ENCODE data around the gene C1RL. TPM values are rescaled to one million over a fixed set of nuclear protein-coding genes. Genes with fewer than 3 reads are reported as not detected.
A peak's percentile ranks its signal among the peaks of the same experiment; 100 is the strongest.

Gene C1RL
- total RNA-seq, 1 experiment from 2014 or later, result 2.5 TPM

DNA sequence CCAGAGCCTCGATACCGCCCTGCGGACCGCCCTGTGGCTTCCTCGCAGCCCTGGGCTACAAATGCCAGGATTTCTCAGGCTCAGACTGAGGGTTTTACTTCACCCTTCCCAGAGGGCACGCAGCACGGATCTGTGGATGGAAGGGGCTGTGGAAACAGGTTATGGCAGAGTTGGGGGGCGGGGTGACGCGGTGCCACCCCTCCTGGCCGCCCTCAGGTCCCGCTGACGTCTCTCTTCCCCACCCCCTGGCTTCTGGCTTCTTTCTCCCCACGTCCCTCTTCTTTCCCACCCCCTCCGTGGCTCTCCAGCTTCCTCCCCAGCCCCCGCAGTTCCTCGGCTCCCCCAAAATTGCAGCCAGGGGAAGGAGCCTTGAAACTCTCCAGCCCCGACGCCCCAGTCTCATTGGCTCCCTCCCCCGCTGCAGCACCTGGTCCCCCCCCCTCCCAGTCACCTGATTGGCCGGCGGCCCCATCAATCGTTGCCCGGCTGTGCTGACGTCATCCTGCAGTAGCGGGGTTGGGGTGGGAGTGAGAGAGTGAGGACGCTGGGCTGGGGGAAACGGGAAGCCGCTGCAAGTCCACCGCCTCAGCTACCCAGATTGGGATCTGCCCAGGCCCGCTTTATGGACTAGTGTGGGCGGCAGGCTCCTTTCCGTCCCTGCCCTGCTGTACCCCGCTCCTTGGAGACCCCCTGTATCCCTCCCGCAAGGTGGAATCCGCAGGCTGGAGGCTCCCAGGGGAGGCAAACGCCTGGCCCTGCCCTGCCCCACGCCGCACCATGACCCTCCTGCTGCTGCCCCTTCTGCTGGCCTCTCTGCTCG lies 21.1 kb upstream of the C1RL start, which contains the start of gene CLSTN3:
Gene CLSTN3, plus strand, starts transcription at position 500 of the 820 bp plus-strand sequence. Its CDS starts 278 bp downstream, at position 778.
- peak within 1 kb of the TSS; percentile 21 for H3K4me3 ChIP-seq
- no peaks in the 10 kb centered on the region for H3K36me3 ChIP-seq
- peak in 1 of 2 experiments; percentile 28 for DNase-seq (ENCODE audit: low read depth in 1 of 2, low spot score in 2 of 2)
- no peak within 1 kb of the TSS for H3K27ac ChIP-seq
- H3K9me3 ChIP-seq (replicated peaks), result no peaks in the 10 kb centered on the region
- H3K27me3 ChIP-seq (replicated peaks), result peaks cover 37% of the 10 kb centered on the region
- H3K4me1 ChIP-seq (replicated peaks), result peaks cover 13% of the 10 kb centered on the region

- Histone ChIP-seq H3K27ac (no peak overlapping the region), H3K9me3 (replicated peaks) (no peaks in the 10 kb centered on the region), H3K4me3 (peak overlapping the region; percentile 21), H3K4me1 (replicated peaks) (peaks cover 13% of the 10 kb centered on the region), H3K36me3 (no peaks in the 10 kb centered on the region), H3K27me3 (replicated peaks) (peaks cover 41% of the 10 kb centered on the region)
- DNase-seq (ENCODE audit: low read depth in 1 of 2, low spot score in 2 of 2), result no peak
These were observed 20.4 kb upstream of the C1RL start for GRCh38 chr12:7129287-7129871.

- Histone ChIP-seq H3K4me1 (replicated peaks) (peaks cover 13% of the 10 kb centered on the region), H3K4me3 (peak within 1 kb of the TSS; percentile 21), H3K27me3 (replicated peaks) (peaks cover 44% of the 10 kb centered on the region), H3K9me3 (replicated peaks) (no peaks in the 10 kb centered on the region), H3K27ac (no peak within 1 kb of the TSS), H3K36me3 (no peaks in the 10 kb centered on the region)
- DNase-seq (ENCODE audit: low read depth in 1 of 2, low spot score in 2 of 2), result no peak
These were observed 19.8 kb upstream of the C1RL start, which contains the start of gene RBP5 for GRCh38 chr12:7128681-7129286. Gene RBP5, minus strand, starts transcription at chr12:7128889. Its CDS starts 114 bp downstream, at chr12:7128775.

DNA sequence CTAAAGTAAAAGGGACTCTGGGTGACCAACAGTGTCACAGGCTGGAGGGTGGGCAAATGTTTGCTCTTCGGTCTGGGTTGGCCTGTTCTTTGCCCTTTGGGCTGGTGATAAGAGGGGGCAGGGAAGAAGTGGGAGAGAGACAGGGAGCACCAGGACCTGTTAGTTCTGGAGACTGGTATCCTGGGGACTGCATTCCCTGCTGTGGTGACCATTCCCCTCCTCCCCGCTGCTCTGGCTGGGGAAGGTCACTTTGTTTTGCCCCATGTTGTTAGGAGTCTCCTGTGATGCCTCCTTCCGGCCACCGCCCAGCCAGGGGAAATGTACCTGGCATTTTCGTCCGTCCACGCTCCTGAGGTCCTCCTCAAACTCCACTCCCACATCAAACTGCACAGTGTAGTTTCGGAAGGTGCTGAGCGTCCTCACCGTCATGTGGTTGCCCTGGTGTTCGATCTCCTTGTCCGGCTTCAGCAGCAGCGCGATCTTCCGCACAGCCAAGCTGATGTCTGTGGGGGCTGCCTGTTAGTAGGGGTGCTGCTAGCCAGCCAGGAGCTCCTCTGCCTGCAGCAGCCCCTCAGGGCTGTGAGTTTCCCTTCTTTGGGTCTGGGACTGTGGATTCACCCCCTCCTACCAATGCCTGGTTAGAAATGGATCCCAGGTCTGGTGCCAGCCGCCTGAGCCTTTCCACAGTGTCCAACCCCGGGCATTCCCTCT lies 19.1 kb upstream of the C1RL start:
- Histone ChIP-seq H3K27me3 (replicated peaks) (peaks cover 44% of the 10 kb centered on the region), H3K9me3 (replicated peaks) (no peaks in the 10 kb centered on the region), H3K4me1 (replicated peaks) (peaks cover 13% of the 10 kb centered on the region), H3K36me3 (no peaks in the 10 kb centered on the region), H3K27ac (no peak overlapping the region), H3K4me3 (no peak overlapping the region)
- DNase-seq (ENCODE audit: low read depth in 1 of 2, low spot score in 2 of 2), result no peak

- peaks cover 33% of the 10 kb centered on the region for H3K27me3 ChIP-seq (replicated peaks)
These were observed 16.7 kb upstream of the C1RL start for GRCh38 chr12:7125632-7126227.

DNA sequence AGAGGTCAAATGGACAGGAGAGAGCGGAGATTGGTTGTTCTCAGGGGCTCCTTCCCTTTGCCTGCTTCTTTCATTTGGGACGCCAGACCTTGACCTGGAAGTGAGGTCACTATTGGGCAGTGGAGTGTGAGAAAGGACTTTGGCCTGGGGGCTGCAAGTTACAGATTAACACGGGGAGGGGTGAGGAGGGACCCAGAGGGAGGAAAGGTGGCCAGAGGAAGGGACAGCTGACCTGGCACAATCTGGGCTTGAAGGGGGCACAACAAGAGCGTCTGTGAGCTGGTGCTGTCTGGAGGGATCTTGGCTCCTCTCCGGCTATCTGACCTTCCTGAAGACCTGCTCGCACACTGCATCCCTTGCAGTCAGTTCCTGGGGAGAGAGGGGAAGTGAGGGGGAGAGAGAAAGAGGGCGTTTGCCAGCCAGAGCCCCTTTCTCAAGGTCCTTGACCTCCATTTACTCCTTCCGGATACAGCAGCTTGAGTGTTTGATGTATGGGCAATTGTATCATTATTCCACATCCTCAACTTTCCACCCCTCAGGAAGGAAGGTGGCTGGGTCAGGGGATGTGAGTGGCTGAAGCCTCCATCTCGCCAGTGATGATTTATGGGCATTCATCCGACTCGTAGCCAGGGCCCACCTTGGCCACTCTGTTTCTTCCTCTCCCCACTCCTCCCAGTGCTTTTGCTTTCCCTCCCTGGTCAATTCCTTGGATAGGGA lies 14.9 kb upstream of the C1RL start:
- Histone ChIP-seq H3K27me3 (replicated peaks) (peaks cover 17% of the 10 kb centered on the region), H3K4me3 (no peak overlapping the region), H3K9me3 (replicated peaks) (no peaks in the 10 kb centered on the region), H3K36me3 (no peaks in the 10 kb centered on the region), H3K4me1 (replicated peaks) (no peaks in the 10 kb centered on the region), H3K27ac (no peak overlapping the region)
- no peak for DNase-seq (ENCODE audit: low read depth in 1 of 2, low spot score in 2 of 2)

More at GRCh38 chr12:7125632-7126227, 16.7 kb upstream of the C1RL start:
- Histone ChIP-seq H3K9me3 (replicated peaks) (no peaks in the 10 kb centered on the region), H3K4me3 (no peak overlapping the region), H3K36me3 (no peaks in the 10 kb centered on the region), H3K27ac (no peak overlapping the region), H3K4me1 (replicated peaks) (peaks cover 9% of the 10 kb centered on the region)
- no peak for DNase-seq (ENCODE audit: low read depth in 1 of 2, low spot score in 2 of 2)

GRCh38 chr12:7122811-7123769 lies 14.1 kb upstream of the C1RL start:
- Histone ChIP-seq H3K27me3 (replicated peaks) (peaks cover 12% of the 10 kb centered on the region), H3K9me3 (replicated peaks) (no peaks in the 10 kb centered on the region), H3K4me1 (replicated peaks) (no peaks in the 10 kb centered on the region), H3K27ac (no peak overlapping the region), H3K4me3 (no peak overlapping the region), H3K36me3 (no peaks in the 10 kb centered on the region)
- DNase-seq (ENCODE audit: low read depth in 1 of 2, low spot score in 2 of 2), result no peak

DNA sequence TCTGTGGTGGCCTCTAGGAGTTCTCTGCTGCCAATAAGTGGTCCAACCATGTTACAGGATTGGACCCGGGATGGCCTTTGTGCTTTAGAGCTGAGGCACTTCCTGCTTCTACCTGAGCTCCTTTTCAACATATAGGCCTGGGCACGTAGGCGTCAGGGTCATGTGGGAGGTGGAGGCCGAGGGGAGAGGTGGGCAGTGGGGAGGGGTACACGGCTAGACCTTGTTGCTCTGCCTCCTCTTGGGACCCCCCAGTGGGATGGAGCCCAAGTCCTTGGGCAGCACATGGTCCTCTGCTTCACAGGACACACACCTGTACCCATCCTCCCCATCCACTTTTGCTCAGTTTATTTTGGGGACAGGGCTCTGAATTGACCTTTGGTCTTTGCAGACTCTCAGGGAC lies 12.3 kb upstream of the C1RL start:
- Histone ChIP-seq H3K36me3 (no peaks in the 10 kb centered on the region), H3K4me3 (no peak overlapping the region), H3K27me3 (replicated peaks) (peaks cover 12% of the 10 kb centered on the region), H3K9me3 (replicated peaks) (no peaks in the 10 kb centered on the region), H3K27ac (no peak overlapping the region), H3K4me1 (replicated peaks) (no peaks in the 10 kb centered on the region)
- no peak for DNase-seq (ENCODE audit: low read depth in 1 of 2, low spot score in 2 of 2)

DNA sequence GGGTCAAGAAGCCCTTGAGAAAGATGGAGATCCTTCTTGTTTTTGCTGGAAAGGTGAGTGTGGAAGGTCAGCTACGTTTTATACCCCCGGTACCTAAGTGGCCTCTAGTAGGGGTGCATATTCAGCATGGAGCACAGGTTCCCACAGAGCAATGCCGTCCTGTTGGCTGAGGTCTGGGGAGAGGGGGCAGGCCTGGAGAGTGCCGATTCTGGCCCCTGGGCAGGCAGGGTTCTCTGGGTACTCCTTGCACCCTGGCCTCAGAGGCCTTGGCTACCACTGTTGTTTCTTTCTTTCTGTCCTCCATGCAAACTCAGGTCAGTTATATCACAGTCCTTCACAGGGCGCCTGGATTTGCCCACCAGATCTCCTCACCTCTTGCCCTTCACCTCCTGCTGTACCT lies 11.2 kb upstream of the C1RL start:
- no peaks in the 10 kb centered on the region for H3K36me3 ChIP-seq
- no peaks in the 10 kb centered on the region for H3K4me1 ChIP-seq (replicated peaks)
- no peak for DNase-seq (ENCODE audit: low read depth in 1 of 2, low spot score in 2 of 2)
- no peaks in the 10 kb centered on the region for H3K9me3 ChIP-seq (replicated peaks)
- H3K4me3 ChIP-seq, result no peak overlapping the region
- no peak overlapping the region for H3K27ac ChIP-seq
- 0 out of 2 replicates have a peak, but pooled peaks cover 8% of the 10 kb centered on the region for H3K27me3 ChIP-seq (replicated peaks)

DNA sequence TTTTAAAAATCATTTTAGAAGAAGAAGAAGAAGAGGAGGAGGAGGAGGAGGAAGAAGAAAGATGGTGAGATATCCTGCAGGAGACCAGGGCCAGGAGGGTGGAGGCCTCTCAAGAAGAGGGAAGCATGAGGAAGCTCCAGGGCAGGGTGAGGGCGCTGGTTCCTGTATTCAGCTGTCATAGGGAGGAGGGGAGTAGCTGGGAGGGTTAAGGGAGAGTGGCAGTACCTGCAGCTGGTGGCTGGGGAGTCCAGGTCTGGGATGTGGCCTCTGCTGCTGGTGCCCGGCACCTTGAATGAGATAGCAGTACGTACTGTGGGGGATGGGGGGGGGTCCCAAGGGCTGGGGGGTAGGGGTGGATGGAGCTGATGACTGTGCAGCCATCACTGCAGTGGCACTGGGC lies 9.9 kb upstream of the C1RL start:
- Histone ChIP-seq H3K4me1 (replicated peaks) (no peaks in the 10 kb centered on the region), H3K4me3 (no peak overlapping the region), H3K27ac (no peak overlapping the region), H3K27me3 (replicated peaks) (no peaks in the 10 kb centered on the region), H3K36me3 (no peaks in the 10 kb centered on the region), H3K9me3 (replicated peaks) (no peaks in the 10 kb centered on the region)
- DNase-seq (ENCODE audit: low read depth in 1 of 2, low spot score in 2 of 2), result no peak

DNA sequence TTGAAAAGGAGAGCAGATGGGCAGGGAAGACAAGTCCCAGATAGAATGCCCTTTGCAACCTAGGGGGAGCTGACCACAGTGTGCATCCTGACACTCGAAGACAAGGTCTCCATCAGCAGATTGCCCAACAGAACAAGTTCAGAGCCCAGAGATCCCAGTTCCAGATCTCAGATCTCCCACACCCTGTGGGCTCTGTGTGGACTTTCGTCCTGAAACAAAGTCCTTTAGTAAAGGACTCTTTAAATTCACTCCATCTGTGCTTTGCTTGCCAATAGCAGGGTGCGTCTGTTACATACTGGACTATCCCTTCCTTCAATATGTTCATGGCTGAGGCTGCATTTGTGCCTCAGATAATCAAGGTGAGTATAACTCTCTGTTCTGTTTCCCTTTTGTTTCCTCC lies 8.7 kb upstream of the C1RL start:
- H3K4me3 ChIP-seq, result no peak overlapping the region
- H3K9me3 ChIP-seq (replicated peaks), result no peaks in the 10 kb centered on the region
- no peaks in the 10 kb centered on the region for H3K27me3 ChIP-seq (replicated peaks)
- no peak overlapping the region for H3K27ac ChIP-seq
- no peaks in the 10 kb centered on the region for H3K4me1 ChIP-seq (replicated peaks)
- no peak for DNase-seq (ENCODE audit: low read depth in 1 of 2, low spot score in 2 of 2)
- no peaks in the 10 kb centered on the region for H3K36me3 ChIP-seq

GRCh38 chr12:7116916-7117315 lies 7.9 kb upstream of the C1RL start:
- Histone ChIP-seq H3K4me1 (replicated peaks) (no peaks in the 10 kb centered on the region), H3K27ac (no peak overlapping the region), H3K4me3 (no peak overlapping the region), H3K36me3 (no peaks in the 10 kb centered on the region), H3K9me3 (replicated peaks) (no peaks in the 10 kb centered on the region), H3K27me3 (replicated peaks) (no peaks in the 10 kb centered on the region)
- DNase-seq (ENCODE audit: low read depth in 1 of 2, low spot score in 2 of 2), result no peak
